NCI-H1092 treated with DMSO at 0.1 percent for 48 hours (cell line): ENCODE results near the gene QSOX2.

Source experiments
- DNase-seq: peaks from one replicate; lab custom pipeline; 2025; lab: John Stamatoyannopoulos, UW

Gene QSOX2

GRCh38 chr9:136264441-136265405 lies 19.1 kb upstream of the QSOX2 start:
- DNase-seq = no peak

GRCh38 chr9:136264031-136264430 lies 18.4 kb upstream of the QSOX2 start:
- DNase-seq = no peak

- no peak for DNase-seq
These were observed 17.1 kb upstream of the QSOX2 start for GRCh38 chr9:136262671-136263178.

GRCh38 chr9:136261686-136262430 lies 16.2 kb upstream of the QSOX2 start:
- DNase-seq = no peak

- no peak for DNase-seq
These were observed 15.4 kb upstream of the QSOX2 start for GRCh38 chr9:136260936-136261472.

GRCh38 chr9:136260521-136260920 lies 14.9 kb upstream of the QSOX2 start:
- DNase-seq = no peak

- DNase-seq = no peak
These were observed 14.2 kb upstream of the QSOX2 start for GRCh38 chr9:136259836-136260235.

GRCh38 chr9:136259517-136259813 lies 13.9 kb upstream of the QSOX2 start:
- DNase-seq = no peak

GRCh38 chr9:136258786-136259516 lies 13.3 kb upstream of the QSOX2 start:
- DNase-seq = no peak

- DNase-seq = no peak
These were observed 12.7 kb upstream of the QSOX2 start for GRCh38 chr9:136258299-136258625.

GRCh38 chr9:136257381-136258298 lies 12.0 kb upstream of the QSOX2 start:
- no peak for DNase-seq

- DNase-seq = no peak
These were observed 10.6 kb upstream of the QSOX2 start for GRCh38 chr9:136255896-136256890.

GRCh38 chr9:136255166-136255538 lies 9.5 kb upstream of the QSOX2 start:
- DNase-seq = no peak

GRCh38 chr9:136254381-136255165 lies 9.0 kb upstream of the QSOX2 start:
- no peak for DNase-seq

GRCh38 chr9:136253246-136254130 lies 7.9 kb upstream of the QSOX2 start:
- no peak for DNase-seq

GRCh38 chr9:136252846-136253245 lies 7.2 kb upstream of the QSOX2 start:
- DNase-seq = no peak

GRCh38 chr9:136252281-136252680 lies 6.7 kb upstream of the QSOX2 start:
- DNase-seq = no peak
